Esophagus squamous epithelium (tissue), 4 donors: ENCODE data around the gene TDRD10.

Source experiments
- POLR2A ChIP-seq, 4 donors: fragments of 450-650 bp; IDR thresholded peaks; one replicate each; pipeline ENCODE4 v1.6.1; 2017; ENCODE audit warnings: antibody characterized with exemption in 4 of 4, mild to moderate bottlenecking in 4 of 4, moderate library complexity in 3 of 4
- TF ChIP-seq, protein P1 (sequence below), 6 experiments: fragments of 450-650 bp in 4 of 6; fragments of 200-600 bp in 2 of 6; sonication (generic) in 2 of 6; IDR thresholded peaks; one replicate each; pipeline ENCODE4 v1.5.1; 2016 to 2019; ENCODE audit warnings: antibody characterized with exemption in 6 of 6, mild to moderate bottlenecking in 4 of 6, moderate library complexity in 4 of 6

- TF ChIP-seq, protein P1, sequence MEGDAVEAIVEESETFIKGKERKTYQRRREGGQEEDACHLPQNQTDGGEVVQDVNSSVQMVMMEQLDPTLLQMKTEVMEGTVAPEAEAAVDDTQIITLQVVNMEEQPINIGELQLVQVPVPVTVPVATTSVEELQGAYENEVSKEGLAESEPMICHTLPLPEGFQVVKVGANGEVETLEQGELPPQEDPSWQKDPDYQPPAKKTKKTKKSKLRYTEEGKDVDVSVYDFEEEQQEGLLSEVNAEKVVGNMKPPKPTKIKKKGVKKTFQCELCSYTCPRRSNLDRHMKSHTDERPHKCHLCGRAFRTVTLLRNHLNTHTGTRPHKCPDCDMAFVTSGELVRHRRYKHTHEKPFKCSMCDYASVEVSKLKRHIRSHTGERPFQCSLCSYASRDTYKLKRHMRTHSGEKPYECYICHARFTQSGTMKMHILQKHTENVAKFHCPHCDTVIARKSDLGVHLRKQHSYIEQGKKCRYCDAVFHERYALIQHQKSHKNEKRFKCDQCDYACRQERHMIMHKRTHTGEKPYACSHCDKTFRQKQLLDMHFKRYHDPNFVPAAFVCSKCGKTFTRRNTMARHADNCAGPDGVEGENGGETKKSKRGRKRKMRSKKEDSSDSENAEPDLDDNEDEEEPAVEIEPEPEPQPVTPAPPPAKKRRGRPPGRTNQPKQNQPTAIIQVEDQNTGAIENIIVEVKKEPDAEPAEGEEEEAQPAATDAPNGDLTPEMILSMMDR (IDR thresholded peaks at IDR 0.05): no peak
- TF ChIP-seq POLR2A (IDR thresholded peaks at IDR 0.05): no peak
Measured at GRCh38 chr1:154550657-154551056, 48.6 kb downstream of the TDRD10 start.
